Breast epithelium (tissue), 4 donors: ENCODE measurements around the gene ATAD2B. TPM values are rescaled to one million over a fixed set of nuclear protein-coding genes. Genes with fewer than 3 reads are reported as not detected.
A peak's percentile ranks its signal among the peaks of the same experiment; 100 is the strongest.

ENCODE experiments used
- DNase-seq, 2 donors: peaks; one replicate each; pipeline ENCODE4 v3.0.0-alpha.2; 2019; ENCODE audit warnings: low spot score in 2 of 2
- H3K27ac ChIP-seq, 2 donors: fragments of 200-600 bp; sonication (generic) in 1 of 2; one replicate each; pipeline ENCODE4 v1.5.1; 2016 to 2019; ENCODE audit warnings: mild to moderate bottlenecking in 1 of 2
- H3K27me3 ChIP-seq, 2 donors: fragments of 200-600 bp; sonication (generic) in 1 of 2; one replicate each; pipeline versions ENCODE4 v1.5.1 to v1.6.0; 2017 to 2019; ENCODE audit warnings: control low read depth in 1 of 2, mild to moderate bottlenecking in 1 of 2
- H3K36me3 ChIP-seq: fragments of 200-600 bp; one replicate; pipeline ENCODE4 v1.5.1; 2019
- H3K4me1 ChIP-seq, 2 donors: fragments of 200-600 bp; sonication (generic); one replicate each; pipeline ENCODE4 v1.5.1; 2016 to 2019; ENCODE audit warnings: control low read depth in 1 of 2
- H3K4me3 ChIP-seq, 3 donors: fragments of 200-600 bp; sonication (generic); 1 replicate in 2 of 3; 2 replicates in 1 of 3; pipeline ENCODE4 v1.5.1; 2016 to 2019; ENCODE audit warnings: mild to moderate bottlenecking in 3 of 3, moderate library complexity in 2 of 3
- H3K9me3 ChIP-seq, 2 donors: fragments of 200-600 bp; sonication (generic) in 1 of 2; one replicate each; pipeline ENCODE4 v1.5.1; 2016 to 2019; ENCODE audit warnings: control low read depth in 1 of 2
- POLR2A ChIP-seq: fragments of 450-650 bp; IDR thresholded peaks from one replicate; pipeline ENCODE4 v1.6.1; 2016; ENCODE audit warnings: antibody characterized with exemption, mild to moderate bottlenecking, moderate library complexity
- POLR2AphosphoS5 ChIP-seq, 3 donors: sonication (generic); formaldehyde crosslinking; IDR thresholded peaks; one replicate each; pipeline ENCODE4 v1.6.1; 2017; ENCODE audit warnings: antibody characterized with exemption in 3 of 3
- intact Hi-C: fragments of 100-400 bp; cut with DNase I; formaldehyde crosslinking; loops from one replicate; pipeline ENCODE4 v1.15.1; 2023; ENCODE audit warnings: low total_unique reads
- total RNA-seq, 3 donors: library from RNA; depleted of rRNA; stranded (reverse); fragments of >200 nt; gene quantifications; one replicate each; pipeline ENCODE4 v1.1.0, GENCODE V29; 2016
- TF ChIP-seq, protein P1 (sequence below), 3 donors: fragments of 450-650 bp; IDR thresholded peaks; one replicate each; pipeline ENCODE4 v1.5.1; 2016 to 2017; ENCODE audit warnings: antibody characterized with exemption in 3 of 3, mild to moderate bottlenecking in 3 of 3, moderate library complexity in 3 of 3

ATAD2B gene
- total RNA-seq, 3 donors from 2014 or later: 22.6 to 48.1 (median 34.4) TPM

DNA sequence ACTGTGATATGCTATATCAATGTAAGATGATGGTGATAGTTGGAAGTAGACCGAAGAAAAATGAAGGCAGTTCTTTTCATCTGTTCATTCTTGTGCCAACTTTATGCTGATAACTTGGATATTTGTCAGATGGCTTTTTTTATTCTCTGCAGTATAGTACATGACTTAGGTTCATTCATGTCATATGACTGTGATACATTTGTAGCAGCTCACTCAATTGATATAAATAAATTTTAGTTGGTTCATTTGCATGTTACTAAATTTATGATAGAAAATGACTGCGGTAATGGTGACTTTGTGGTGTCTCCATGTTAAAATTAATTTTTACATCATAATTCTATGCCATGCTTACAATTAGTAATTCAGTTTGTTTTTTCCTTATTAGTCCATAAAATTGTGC is 20.4 kb upstream of the ATAD2B start:
- Histone ChIP-seq H3K27ac (no peak overlapping the region), H3K4me1 (no peaks in the 10 kb centered on the region), H3K36me3 (no peaks in the 10 kb centered on the region), H3K9me3 (no peaks in the 10 kb centered on the region), H3K27me3 (no peaks in the 10 kb centered on the region), H3K4me3 (no peak overlapping the region)
- TF ChIP-seq POLR2A (no peak), POLR2AphosphoS5 (IDR thresholded peaks at IDR 0.05) (no peak)
- DNase-seq: no peak
- intact Hi-C loops: no loop called here

DNA sequence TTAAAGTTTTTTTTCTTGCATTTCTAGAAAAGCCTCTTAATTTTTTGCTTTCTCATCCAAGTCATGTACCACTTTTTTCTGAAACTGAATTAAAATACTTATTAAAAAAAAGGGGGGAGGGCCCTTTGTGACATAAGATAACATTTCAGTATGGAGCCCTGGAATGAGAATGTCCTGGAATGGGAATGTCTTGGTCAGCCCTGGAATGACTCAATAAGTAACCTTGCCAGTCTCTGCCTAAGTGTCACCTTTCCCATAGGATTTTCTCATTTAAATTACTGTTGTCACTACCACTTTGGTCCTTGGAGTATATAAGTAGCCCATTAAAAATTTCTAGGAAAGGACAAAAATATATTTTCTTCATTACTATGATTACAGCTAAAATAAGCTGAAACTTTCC is 18.1 kb upstream of the ATAD2B start:
- Histone ChIP-seq H3K27me3 (no peaks in the 10 kb centered on the region), H3K27ac (peak overlapping the region in 1 of 2 donors; percentile 65), H3K4me3 (no peak overlapping the region), H3K9me3 (no peaks in the 10 kb centered on the region), H3K36me3 (no peaks in the 10 kb centered on the region), H3K4me1 (no peaks in the 10 kb centered on the region)
- intact Hi-C loops: no loop called here
- no peak for TF ChIP-seq POLR2AphosphoS5 (IDR thresholded peaks at IDR 0.05)
- TF ChIP-seq, protein P1, sequence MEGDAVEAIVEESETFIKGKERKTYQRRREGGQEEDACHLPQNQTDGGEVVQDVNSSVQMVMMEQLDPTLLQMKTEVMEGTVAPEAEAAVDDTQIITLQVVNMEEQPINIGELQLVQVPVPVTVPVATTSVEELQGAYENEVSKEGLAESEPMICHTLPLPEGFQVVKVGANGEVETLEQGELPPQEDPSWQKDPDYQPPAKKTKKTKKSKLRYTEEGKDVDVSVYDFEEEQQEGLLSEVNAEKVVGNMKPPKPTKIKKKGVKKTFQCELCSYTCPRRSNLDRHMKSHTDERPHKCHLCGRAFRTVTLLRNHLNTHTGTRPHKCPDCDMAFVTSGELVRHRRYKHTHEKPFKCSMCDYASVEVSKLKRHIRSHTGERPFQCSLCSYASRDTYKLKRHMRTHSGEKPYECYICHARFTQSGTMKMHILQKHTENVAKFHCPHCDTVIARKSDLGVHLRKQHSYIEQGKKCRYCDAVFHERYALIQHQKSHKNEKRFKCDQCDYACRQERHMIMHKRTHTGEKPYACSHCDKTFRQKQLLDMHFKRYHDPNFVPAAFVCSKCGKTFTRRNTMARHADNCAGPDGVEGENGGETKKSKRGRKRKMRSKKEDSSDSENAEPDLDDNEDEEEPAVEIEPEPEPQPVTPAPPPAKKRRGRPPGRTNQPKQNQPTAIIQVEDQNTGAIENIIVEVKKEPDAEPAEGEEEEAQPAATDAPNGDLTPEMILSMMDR (IDR thresholded peaks at IDR 0.05): no peak
- no peak for TF ChIP-seq POLR2A
- no peak for DNase-seq

DNA sequence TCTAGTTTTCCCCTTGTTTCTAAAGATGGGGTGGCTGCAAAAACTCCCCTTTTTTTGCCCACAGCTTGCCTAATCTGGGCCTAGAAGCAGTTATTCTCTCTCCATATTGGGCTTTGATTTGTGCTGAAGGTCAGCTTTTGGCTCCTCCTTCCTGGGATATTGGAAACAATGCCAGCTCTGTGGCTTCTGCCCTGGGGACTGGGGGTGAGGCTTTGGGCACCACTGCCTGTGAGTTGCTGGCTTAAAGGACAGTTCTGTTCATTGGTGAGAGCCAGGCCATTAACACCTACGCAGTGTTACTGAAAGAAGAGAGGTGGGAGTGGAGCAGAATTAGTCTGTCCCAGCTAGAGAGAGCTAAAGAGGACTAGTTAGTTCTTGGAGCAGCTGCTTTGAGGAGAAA is 17.6 kb upstream of the ATAD2B start:
- Histone ChIP-seq H3K27ac (peak overlapping the region; percentile 28 to 65), H3K4me1 (no peaks in the 10 kb centered on the region)
- intact Hi-C loops: no loop called here

DNA sequence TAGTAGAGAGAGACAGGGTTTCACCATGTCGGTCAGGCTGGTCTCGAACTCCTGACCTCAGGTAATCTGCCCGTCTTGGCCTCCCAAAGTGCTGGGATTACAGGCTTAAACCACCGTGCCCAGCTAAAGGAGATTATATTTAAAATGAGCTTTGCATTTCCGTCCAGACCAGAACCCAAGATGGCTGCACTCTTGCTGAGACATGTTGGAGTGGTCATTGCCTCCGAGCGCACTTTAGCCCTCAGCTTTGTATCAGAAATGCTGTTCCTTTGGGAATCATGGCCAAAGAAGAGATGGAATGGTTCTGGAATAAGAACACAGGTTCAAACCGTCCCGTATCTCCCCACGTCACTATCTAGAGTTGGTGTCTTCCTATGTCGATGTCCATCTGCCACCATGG is 16.7 kb upstream of the ATAD2B start:
- intact Hi-C loops: no loop called here

More for the DNA sequence above, 17.6 kb upstream of the ATAD2B start:
- DNase-seq: peak in 1 of 2 donors; percentile 74
- Histone ChIP-seq H3K9me3 (no peaks in the 10 kb centered on the region), H3K27me3 (no peaks in the 10 kb centered on the region), H3K36me3 (no peaks in the 10 kb centered on the region), H3K4me3 (no peak overlapping the region)
- TF ChIP-seq POLR2A (no peak), POLR2AphosphoS5 (IDR thresholded peaks at IDR 0.05) (no peak)
- TF ChIP-seq, protein P1 (IDR thresholded peaks at IDR 0.05): no peak

DNA sequence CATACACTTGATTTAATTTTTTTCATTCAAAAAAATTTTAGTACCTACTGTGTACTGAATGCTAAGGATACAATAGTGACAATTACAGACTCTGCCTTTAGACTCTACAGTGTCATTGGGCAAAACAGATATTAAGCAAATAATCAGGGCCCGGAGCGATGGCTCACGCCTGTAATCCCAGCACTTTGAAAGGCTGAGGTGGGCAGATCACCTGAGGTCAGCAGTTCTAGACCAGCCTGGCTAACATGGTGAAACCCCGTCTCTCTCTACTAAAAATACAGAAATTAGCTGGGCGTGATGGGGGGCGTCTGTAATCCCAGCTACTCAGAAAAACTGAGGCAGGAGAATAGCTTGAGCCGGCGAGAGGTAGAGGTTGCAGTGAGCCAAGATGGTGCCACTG is 14.7 kb upstream of the ATAD2B start:
- intact Hi-C loops: no loop called here
- no peaks in the 10 kb centered on the region for H3K9me3 ChIP-seq
- H3K36me3 ChIP-seq: no peaks in the 10 kb centered on the region
- H3K27me3 ChIP-seq: no peaks in the 10 kb centered on the region
- H3K27ac ChIP-seq: peak overlapping the region in 1 of 2 donors; percentile 96
- peak overlapping the region; percentile 70 to 94 (median 92) for H3K4me3 ChIP-seq
- no peaks in the 10 kb centered on the region for H3K4me1 ChIP-seq
- no peak for DNase-seq
- TF ChIP-seq, protein P1 (IDR thresholded peaks at IDR 0.05): no peak
- no peak for TF ChIP-seq POLR2A
- no peak for TF ChIP-seq POLR2AphosphoS5 (IDR thresholded peaks at IDR 0.05)

More for the DNA sequence above, 16.7 kb upstream of the ATAD2B start:
- Histone ChIP-seq H3K4me3 (no peak overlapping the region), H3K4me1 (no peaks in the 10 kb centered on the region), H3K9me3 (no peaks in the 10 kb centered on the region), H3K27me3 (no peaks in the 10 kb centered on the region), H3K27ac (peak overlapping the region; percentile 28 to 65), H3K36me3 (no peaks in the 10 kb centered on the region)
- TF ChIP-seq, protein P1 (IDR thresholded peaks at IDR 0.05): no peak
- TF ChIP-seq POLR2AphosphoS5 (IDR thresholded peaks at IDR 0.05): no peak
- no peak for TF ChIP-seq POLR2A
- DNase-seq: no peak
